HG03575 (cell line): ENCODE results near the gene NTMT1.

Experiments
- ATAC-seq: cut with Tn5 transposase; IDR thresholded peaks from one replicate; pipeline ENCODE4 v1.9.1; 2021; ENCODE audit not compliant: unreplicated experiment, insufficient number of reproducible peaks, low FRiP score; ENCODE audit errors: extremely low read depth

The NTMT1 gene

GRCh38 chr9:129595903-129596540 lies 29.9 kb upstream of the NTMT1 start:
- ATAC-seq = no peak

GRCh38 chr9:129596541-129597331 lies 29.2 kb upstream of the NTMT1 start:
- no peak for ATAC-seq

DNA sequence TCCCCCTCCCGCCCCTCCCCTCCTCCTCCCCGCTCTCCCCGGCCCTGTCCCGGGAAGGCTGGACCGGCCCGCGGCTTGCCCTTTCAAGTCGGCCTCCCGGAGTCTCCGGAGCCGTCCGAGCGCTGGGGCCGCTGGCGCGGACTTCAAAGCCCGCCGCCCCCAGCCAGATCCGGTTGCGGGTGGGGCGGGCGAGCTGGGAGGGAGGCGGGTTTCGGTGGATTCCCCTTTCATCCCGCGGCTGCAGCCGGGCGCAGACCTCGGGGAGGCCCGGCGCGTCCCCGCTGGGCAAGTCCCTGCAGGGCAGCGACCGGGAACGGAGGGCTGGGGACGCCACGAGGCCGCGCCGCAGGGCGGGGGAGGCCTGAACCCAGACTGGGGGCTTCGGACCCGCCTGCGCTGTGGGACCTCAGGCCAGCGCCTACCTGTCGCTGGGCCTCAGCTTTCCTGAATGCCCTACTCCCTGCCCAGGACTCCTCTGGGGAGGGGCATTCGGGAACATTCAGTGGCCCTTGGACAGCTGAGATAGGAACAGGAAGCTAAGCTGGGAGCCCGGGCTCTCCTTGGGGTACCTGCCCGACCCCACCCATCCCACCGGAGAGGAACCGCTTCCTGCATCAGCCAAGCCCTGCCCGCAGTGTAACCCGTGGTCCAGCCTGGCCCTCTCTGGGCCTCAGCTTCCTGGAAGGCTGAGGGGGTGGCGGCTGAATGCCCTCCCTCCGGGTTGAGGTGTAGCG lies 28.4 kb upstream of the NTMT1 start:
- ATAC-seq = no peak

GRCh38 chr9:129598089-129598596 lies 27.8 kb upstream of the NTMT1 start:
- ATAC-seq = no peak

GRCh38 chr9:129601082-129601674 lies 24.8 kb upstream of the NTMT1 start:
- ATAC-seq = no peak

GRCh38 chr9:129602598-129603415 lies 23.2 kb upstream of the NTMT1 start:
- no peak for ATAC-seq

DNA sequence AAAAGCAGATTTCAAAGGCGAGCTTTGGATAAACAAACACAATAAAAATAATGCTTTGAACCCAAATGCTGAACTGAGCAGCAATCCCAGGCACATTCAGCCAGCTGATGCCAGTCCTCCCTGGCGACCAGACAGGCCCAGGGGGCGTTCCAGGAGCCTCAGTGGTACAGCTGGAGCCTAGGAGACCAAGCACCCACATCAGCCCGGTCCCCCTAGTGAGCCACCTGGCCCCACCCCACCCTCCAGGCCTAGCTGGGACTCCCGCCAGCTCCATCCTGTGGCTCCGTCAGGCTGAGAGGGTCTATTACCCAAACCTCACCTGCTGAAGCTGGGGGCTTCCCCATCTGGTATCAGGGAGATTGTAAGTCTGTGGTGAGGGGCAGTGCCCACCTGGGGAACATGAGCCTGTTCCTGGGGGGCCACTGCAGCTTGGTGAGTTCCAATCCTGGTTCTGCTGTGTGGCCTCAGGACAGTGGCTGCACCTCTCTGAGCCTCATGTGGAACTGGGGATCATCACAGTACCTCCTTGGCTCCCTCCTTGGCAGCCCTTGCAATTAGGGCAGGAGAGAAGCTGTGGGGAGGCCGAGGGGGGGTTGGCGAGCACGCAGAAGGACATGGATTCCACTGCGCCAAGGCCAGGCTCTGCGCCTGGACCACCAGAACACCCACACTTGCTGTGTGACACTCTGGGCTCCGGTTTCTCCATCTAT lies 21.8 kb upstream of the NTMT1 start:
- no peak for ATAC-seq

DNA sequence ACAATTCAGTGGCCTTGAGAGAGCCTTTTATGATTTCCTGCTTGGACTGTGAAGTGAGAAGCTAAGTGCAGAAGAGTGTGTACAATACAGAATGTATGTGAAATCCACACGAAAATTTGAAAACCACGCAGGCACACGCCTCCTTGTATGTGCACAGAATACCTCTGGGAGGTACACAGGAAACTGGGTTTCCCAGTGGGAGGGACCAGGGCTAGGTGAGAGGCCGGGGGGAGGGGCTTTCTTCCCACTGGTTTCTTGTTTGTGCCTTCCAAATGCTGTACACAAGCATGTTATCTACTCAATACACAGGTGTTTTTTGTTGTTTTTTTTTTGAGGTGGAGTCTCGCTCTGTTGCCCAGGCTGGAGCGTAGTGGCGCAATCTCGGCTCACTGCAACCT lies 21.2 kb upstream of the NTMT1 start:
- ATAC-seq = no peak

DNA sequence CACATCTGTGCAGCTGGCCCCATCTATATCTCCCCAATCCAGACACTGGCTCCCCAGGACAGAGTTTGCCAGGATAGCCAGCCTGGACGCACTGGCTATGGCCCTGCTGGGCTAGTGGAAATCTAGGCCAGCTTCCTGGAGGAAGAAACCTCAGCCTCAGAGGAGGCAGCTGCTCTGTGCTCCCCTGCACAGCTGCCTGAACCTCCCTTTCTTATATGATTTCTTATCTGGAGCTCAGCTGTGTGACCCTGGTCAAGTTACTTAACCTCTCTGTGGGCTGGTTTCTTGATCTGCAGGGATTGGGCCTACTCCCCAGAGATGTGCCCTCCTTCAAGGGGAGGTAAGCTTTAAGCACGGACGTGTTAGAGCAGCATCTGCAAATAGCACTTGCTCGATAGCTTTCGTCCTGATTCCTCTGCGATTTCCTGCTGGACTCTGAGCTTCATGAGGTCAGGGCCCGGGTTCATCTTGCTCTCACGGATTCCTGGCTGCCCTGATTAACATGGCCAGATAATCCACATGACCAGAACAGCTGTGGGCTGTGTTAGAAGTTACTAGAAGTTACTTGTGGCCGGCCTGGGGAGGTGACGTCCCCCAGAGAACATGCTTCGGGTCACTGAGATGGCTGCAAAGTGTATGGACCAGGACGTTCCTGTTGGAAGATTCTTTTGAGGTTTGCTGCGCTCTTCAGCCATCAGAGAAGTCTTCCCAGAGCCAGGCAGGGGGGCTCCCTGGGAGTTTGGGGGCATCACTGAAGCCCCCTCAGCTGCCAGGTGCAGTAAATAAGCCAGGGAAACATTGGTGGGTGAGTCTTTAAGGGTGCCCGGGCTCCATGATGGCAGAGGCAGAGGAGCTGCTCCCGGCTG lies 19.6 kb upstream of the NTMT1 start:
- no peak for ATAC-seq

GRCh38 chr9:129607027-129607387 lies 19.0 kb upstream of the NTMT1 start:
- no peak for ATAC-seq

DNA sequence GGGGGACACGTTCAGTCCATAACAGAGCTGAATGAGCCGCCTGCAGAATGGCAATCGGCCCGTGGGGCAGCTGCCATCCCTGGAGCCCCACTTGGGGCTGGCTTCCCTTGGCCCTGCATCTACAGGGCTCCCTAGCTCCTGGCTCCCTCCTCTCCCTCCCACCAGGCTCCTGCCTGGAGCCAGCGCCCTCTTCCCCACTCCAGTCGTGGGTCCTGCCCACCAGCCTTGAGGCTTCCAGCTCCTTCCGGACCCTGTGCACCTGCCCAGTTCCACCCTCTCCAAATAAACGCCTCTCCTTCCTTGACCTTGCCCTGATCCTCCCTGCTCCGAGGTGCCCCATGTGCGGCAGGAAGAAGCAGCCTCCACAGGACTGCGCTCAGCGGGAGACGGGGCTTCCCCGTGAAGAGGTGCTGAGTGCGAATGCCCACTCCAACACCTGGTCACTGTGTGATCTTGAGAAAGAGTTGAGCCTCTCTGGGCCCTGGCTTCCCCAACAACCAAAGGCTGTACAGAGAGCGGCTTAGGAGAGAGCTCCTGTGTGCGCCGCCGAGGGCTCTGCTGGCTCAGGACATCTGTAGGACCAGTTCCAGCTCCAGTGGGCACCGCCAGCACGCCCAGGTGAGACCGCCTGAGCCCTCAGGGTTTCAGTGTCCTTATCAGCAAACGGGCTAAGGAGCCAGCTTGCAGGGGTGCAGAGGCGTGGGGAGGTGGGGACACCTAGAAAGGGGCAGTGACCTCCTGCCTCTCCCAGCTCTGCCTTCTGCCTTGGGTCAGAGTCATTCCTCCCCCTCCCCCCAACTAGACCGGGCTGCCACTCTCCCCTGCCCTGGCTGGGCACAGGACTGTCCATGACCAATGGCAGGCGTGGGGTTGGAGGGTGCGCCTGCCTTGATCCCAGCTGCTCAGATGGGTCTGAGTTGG lies 17.1 kb upstream of the NTMT1 start:
- no peak for ATAC-seq

GRCh38 chr9:129609486-129610212 lies 16.3 kb upstream of the NTMT1 start:
- ATAC-seq = no peak

DNA sequence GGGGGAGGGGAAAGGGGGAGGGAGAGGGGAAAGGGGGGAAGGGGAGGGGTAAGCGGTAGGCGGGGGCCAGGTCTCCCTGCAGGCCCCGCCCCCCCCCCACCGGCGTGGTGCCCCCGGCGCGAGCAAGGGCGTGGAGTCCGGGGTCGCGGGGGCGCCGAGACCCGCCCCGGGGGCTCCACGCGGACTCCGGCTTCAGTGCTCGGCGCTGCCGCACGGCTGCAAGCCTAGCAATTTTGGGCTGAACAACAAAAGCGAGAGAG lies 15.8 kb upstream of the NTMT1 start:
- no peak for ATAC-seq

DNA sequence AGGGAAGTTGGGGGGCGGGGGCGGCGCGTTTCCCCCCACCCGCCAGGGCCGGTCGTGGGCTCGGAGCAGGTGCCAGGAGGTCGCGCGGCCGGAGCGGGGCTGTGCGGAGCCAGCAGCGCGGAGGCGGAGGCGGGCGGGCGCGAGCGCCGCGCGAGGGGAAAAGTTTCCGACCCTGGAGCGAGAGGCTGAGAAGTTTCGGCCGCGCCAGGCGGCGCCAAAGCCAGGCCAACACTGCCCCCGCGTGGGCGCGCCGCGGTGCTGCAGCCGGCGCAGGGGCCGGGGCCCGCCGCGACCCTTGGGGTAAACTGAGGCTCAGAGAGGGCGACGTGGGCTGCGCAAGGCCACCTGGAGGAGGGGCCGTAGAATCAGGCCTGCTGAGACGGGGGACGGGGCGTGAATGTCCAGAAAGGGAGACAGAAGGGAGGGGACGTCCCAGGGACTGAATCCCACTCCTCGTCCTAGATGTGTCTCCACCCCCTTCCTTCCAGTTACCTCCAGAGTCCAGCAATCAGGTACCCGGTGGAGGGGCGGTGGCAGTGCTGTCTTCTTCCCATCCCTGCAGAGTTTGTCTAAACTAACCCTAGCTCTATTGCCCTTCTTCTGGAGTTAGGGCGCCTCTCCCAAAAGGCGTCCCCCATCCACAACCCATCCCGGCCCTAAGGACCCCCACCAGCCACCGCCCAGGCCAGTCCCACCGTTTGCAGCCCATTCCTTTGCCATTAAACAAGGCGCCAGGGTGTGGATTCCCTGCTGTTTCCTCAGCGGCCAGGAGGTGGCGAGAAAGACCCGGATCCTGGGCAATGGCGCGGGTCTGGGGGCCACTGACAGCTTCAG lies 15.3 kb upstream of the NTMT1 start:
- ATAC-seq = no peak

GRCh38 chr9:129611307-129611800 lies 14.6 kb upstream of the NTMT1 start:
- no peak for ATAC-seq
